NCI-H1105 (cell line): ENCODE measurements around the gene FSD1.

Source experiments
- DNase-seq: peaks from one replicate; lab custom pipeline; 2025; lab: John Stamatoyannopoulos, UW

Gene FSD1

DNA sequence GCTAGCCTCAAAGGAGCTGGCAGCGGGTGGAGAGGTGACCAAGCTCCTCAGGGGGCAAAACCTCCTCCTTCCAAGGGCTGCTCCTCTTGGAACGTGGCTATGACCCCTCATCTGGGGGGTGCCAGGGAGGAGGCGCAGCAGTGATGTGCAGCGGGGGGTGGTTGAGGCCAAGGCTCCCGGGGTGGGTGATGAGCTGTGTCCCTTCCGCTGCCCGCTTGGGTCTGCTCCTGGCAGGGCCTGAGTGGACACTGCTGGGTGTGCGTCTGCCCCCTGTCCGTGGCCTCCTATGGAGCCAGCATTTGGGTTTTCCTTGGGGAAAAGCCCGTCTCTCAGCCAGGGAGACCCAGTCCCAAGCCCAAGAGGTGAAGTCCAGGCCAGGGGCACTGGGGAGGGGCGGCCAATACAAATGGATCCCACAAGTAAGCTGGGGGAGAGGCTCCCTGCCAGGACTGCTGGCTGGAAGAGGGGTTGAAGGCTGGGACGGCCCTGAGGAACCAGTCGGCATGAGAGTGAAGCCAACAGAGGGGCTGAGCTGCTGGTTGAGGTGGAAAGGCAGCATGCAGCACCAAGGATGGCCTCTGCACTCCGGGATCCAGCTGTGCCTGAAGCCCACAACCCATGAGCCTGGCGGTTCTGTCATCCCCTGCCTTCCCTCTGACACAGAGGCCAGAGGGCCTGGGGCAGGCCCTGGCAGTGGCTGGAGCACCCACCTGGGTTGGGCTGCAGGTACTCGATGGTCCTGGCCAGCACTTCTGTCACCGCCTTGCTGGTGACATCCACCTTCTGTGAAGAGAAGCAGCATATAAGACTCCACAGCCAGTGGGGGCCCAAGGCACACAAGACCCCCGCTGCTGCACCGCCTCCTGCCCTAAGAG is 61.6 kb downstream of the FSD1 start:
- no peak for DNase-seq

DNA sequence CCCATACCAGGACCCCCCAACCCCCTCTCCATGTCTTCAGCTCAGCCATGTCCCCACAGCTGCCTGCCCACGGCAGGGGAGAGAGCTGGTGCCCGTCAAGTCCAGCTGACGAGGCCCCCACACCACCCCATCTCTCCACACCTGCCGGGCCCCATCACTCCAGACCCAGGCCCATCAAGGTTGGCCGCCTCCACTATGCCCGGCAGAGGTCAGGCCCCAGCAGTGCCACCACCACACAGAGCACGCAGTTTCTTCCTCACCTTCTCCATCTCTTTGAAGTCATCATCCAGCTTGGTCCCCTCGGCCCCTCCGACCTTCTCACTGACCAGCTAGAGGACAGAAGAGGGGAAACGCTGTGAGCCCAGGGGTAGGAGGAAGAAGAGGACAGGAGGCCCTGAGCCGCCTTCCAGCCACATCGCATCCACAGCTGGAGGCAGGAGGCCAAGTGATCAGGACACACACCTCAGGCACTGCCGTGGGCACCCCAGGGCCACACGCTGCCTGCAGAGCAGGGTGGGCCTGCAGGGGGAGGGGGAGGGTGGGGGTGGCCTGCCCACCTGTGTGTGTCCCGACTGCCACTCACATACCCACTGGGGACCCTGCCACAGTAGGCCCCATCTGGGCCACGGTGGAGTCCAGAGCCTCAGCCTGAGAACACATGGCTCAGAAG is 62.4 kb downstream of the FSD1 start:
- DNase-seq = no peak

DNA sequence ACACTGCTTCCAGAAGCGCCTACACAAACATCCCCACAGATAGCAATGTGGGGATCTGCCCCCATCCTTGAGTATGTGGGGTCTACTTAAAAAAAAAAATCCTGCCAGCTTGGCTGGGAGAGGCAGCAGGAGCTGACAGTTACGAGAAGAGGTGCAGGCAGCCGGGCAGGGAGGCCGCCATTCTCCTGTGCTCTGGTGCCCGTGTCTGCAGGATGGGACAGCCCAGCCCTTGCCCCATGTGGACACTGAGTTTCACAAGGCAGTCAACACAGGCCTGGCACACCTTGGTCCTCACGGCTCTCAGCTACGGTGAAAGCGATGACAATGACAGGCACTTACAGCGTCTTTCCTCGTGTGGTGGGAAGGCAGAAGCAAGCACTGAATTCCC is 62.9 kb downstream of the FSD1 start:
- DNase-seq = no peak

DNA sequence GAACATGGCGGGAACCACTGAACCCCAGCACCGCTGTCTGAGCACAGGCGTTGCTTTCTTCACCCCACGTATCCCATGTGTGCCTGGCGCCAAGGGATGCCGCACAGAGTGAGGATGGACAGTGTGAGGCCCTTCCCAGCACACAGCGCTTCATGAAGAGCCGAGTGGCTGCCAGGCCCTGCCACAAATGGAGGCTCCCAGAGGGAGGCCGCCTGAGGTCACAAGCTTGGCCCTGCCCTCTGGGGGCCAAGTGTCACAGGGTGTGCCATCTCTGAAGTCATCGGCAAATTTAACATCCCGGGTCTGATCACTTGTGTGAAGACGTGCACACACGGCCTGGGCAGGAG is 63.4 kb downstream of the FSD1 start:
- no peak for DNase-seq

DNA sequence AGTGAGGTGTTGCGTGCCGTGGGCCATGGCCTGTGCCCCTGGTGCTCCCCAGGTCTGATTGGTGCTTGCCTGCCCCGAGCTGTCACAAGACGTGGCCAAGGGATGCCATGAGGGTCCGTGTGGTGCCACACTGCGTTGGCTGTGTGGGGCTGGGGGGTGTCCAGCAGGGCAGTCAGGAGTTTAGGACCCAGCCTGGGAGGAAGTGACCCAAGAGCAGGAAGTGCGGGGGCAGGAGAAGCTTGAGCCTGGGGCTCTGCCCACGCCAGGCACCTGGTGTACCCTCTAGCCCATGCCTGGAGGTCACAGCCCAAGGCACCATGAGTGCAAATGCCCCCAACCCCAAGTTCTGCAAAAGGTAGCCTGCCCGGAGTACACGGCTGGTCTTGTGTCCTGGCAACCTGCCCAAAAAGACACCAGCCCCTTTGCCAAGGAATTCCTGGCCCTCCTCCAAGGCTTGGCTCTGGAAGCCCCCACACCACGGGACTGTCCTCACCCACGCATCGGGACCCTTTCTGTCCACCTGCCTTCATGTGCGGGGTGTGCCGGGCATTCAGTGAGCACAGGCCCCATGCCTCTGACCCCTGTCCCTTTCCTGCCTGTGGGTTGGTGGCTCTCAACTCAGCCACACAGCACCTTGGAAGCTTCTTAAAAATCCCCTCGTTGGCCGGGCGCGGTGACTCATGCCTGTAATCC is 63.9 kb downstream of the FSD1 start:
- no peak for DNase-seq

DNA sequence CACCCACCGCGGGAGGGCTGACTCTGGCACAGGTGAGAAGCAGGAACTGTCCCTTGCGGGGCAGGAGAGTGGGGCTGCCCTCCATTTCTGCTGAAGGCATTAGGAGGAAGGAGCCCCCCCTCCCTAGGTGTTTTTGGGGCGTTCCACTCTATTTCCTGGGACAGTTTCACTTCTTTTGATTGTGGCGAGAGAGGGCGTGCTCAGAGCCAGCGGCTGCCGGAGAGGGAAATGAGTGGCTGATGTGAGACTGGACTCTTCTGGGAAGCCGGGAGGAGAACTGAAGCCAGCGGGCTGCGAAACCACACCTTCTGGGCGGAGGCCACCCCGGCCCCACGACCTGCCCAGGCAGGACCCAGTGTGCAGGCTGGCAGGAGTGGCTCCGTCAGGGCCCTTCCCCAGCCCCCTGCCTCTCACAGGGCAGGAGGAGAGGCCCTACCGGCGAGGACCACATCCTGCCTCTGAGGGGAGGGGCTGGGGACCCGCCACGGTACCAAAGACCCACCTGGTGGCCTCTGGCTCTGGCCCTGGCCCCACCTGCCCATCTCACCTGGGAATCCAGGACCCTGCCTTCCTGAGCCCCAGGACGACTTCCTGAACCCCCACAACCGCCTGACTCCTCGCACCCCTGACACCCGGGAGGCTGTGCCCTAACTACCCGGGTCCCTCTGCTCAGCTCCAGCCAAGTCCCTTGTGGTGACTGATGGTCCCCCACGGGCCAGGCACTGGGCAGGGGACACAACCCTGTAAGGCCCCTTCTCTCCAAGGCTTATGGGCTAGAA is 64.9 kb downstream of the FSD1 start:
- no peak for DNase-seq

DNA sequence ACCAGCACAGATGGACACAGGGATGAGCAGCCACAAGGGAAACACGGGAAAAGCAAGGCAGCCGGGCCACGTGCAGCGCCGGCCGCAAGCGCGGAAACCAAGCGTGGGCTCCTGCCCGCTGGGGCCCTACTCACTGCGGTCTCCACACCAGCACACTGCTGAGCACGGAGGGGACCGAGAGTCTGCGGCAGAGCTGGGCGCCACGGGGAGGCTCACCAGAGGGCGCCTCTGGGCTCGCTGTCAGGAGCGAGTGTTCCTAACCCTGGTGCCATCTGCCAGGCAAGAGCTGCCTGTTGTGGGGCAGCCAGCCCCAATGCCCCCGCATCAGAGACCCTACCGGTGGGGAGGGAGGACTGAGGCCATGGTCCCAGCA is 65.5 kb downstream of the FSD1 start:
- DNase-seq = no peak

DNA sequence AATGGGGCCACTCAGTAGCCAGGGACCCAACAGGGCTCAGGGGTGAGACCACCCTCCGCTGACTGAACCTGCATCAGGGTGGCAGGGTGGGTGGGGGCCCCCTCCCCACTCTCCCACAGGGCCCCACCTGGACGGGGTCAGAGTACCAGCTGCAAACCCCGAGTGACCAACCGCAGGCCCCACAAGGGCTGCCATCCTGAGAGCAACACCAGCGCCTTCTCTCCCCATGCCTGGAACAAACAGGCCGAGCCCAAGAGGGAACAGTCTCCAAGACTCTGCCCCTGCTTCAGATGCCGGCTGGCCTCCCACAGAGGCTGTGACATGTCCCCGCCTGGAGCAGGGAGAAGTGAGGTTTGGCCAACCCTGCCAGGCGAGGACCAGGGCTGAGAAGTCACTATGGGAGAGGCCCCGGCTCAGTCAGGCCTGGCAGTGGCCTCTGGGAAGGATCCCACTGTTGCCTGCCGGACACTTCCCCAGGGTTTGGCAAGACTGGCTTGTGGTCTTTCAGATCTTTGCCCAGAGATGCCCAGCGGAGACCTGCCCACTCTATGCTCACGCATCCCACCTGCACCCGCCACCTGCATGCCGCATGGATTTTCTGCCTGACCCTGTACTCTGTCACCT is 66.1 kb downstream of the FSD1 start:
- DNase-seq = no peak

DNA sequence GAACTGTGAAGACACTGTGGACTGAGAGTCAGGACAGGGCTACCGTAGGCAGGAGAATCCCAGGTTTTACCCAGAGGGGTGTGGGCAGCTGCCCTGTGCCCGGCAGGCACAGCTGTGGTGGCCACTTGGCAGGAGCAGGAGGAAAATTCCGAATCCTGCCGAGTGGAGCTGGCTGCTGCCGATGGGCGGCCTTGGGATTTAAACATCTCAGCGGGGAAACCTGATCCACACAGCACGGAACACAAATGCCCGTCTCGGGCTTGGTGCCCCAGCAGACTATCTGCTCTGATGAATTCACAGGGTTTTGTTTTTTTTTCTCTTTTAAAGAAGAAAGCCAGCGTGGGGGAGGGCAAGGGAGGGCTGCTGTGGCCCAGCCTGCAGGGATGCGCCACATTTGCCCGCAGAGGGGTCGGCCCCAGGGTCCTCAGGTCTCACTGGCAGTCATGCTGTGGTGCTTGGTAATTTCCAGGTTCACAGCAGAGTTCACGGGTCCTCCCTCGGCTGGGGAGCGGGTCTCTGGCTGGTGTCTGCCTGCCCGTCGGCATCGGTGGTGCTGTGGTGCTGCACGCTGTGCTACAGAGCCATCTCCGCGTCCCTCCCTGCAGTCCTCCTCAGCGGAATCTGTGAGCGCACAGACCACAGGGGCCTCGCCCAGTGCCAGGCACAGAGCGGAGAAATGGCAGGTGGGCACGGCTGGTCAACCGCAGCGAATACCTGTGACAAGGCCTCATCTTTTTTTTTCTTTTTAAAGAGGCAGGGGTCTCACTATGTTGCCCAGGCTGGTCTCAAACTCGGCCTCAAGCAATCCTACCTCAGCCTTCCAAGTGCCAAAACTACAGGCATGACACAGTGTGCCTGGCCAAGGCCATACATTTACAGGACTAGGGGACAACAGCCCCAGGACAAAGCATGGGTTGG is 67.1 kb downstream of the FSD1 start:
- no peak for DNase-seq

DNA sequence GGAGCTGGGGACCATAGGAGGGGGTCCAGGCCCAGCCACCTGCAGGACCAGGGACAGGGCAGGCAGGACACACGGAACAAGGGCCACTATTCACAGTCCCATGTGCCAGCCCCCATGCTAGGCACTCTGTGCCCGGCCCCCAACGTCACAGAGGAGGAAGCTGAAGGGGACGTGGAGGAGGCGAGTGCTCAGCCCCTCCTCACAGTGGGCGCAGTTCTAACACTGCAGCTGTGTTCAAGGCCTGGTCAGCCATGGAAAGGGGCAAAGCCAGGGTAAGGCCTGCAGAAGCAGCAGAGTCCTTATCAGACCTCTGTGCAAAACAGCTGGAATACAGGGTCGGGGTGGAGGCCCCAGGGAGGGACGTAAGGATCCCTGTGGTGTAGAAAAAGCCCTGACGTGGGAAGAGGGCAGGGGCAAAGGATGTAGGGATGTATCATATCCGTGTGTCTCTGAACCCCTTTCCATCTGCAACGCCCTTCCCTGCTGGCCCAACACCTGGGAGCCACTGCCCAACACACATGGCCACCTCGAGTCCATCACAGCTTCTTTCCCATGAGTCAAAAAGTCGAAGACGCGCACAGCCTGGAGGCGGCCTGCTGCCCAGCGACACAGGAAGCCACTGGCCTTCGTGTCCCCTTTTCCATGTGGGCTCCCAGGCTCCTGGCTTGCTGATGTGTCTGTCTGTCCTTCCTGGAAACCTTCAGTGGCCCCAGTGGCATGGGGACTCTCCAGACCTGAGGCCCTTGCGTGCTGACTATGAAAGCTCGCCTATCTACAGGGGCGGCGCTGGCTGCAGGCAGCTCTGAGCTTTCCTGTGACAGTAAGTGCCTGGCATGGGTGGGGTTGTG is 68.0 kb downstream of the FSD1 start:
- DNase-seq = no peak

DNA sequence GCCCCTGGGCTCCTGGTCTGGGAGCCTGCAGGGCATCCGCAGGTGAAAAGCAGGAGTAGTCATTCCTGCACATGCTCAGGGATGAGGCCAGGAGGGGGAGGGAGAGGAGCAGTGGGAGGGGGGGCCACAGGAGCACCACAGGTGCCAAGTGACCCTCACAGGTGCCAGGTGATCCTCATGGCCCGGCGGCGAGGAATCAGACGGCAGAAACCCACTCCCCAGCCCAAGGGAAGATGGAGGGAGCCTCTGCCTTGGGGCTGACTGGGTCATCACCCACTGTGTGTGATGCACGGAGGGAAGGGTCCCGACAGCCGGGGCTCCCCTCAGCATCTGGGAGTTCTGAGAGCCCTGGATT is 68.6 kb downstream of the FSD1 start:
- no peak for DNase-seq
